HCT116 (cell line): ENCODE results near the gene ATP6V0D1. TPM values are rescaled to one million over a fixed set of nuclear protein-coding genes. Genes with fewer than 3 reads are reported as not detected.
A peak's percentile ranks its signal among the peaks of the same experiment; 100 is the strongest.

Source experiments
- ATAC-seq: fragments of 200-7000 bp; cut with Tn5 transposase; 2 replicates; pipeline ENCODE4 v1.9.1; 2020; ENCODE audit warnings: mild to moderate bottlenecking, moderate library complexity
- BruUV-seq: library from RNA; stranded (reverse); fragments of 400-500 nt; replicated peaks from 2 replicates; lab custom pipeline; 2021; lab: Mats Ljungman, UMichigan
- CTCF ChIA-PET: fragments of 300-600 bp; sonication (Branson Sonifier 250); formaldehyde crosslinking; loops from one replicate; lab custom pipeline; 2021; ENCODE audit warnings: antibody characterized with exemption; lab: Charles Lee
- POLR2A ChIA-PET: fragments of 300-600, 350-600 bp; sonication (Branson Sonifier 250); formaldehyde crosslinking; loops from one replicate; lab custom pipeline; 2021; ENCODE audit warnings: antibody characterized with exemption; lab: Charles Lee
- RAD21 ChIA-PET, 2 experiments: fragments of 300-600 bp; sonication (Branson Sonifier 250); formaldehyde crosslinking; loops; one replicate each; lab custom pipeline; 2023; ENCODE audit warnings: low total read pairs in 2 of 2; ENCODE audit not compliant: uncharacterized antibody in 2 of 2, unreplicated experiment in 2 of 2, low non-redundant PET in 1 of 2; lab: Charles Lee
- DNase-seq: peaks from one replicate; pipeline ENCODE4 v3.0.0-alpha.2; 2010; ENCODE audit warnings: low read depth, low spot score
- H2AFZ ChIP-seq: fragments of 200-600 bp; shearing (Covaris generic), sonication (generic); 2 replicates; pipeline ENCODE4 v1.6.1; 2017; ENCODE audit warnings: low read depth, mixed run types, mixed read lengths, antibody characterized with exemption, low read length; ENCODE audit not compliant: poor library complexity, severe bottlenecking
- H3K27ac ChIP-seq: 2 replicates; pipeline ENCODE4 v1.5.1; 2012; ENCODE audit warnings: low read depth, low read length
- H3K27me3 ChIP-seq: fragments of 200-600 bp; sonication (generic); 2 replicates; pipeline ENCODE4 v1.6.1; 2016; ENCODE audit warnings: mixed run types, low read length, mixed read lengths; ENCODE audit not compliant: insufficient read depth
- H3K36me3 ChIP-seq, 2 experiments: fragments of 200-500 bp in 1 of 2; fragments of 200-600 bp in 1 of 2; sonication (Bioruptor generic) in 1 of 2; sonication (generic) in 1 of 2; 2 replicates each; pipeline versions ENCODE4 v1.5.1 to v1.6.1; 2014 to 2016; ENCODE audit warnings: low read length in 2 of 2, inconsistent platforms in 1 of 2, mixed read lengths in 1 of 2, mixed run types in 1 of 2; ENCODE audit not compliant: insufficient read depth in 2 of 2, control insufficient read depth in 1 of 2
- H3K4me1 ChIP-seq, 2 experiments: fragments of 200-600 bp in 1 of 2; sonication (generic) in 1 of 2; 2 replicates each; pipeline versions ENCODE4 v1.5.1 to v1.6.1; 2012 to 2017; ENCODE audit warnings: low read length in 2 of 2, inconsistent platforms in 1 of 2, mild to moderate bottlenecking in 1 of 2, mixed read lengths in 1 of 2, mixed run types in 1 of 2, moderate library complexity in 1 of 2; ENCODE audit not compliant: insufficient read depth in 2 of 2, control insufficient read depth in 1 of 2
- H3K4me2 ChIP-seq: fragments of 200-600 bp; sonication (generic); 2 replicates; pipeline ENCODE4 v1.6.1; 2017; ENCODE audit warnings: mixed run types, low read length, mixed read lengths
- H3K4me3 ChIP-seq, 2 experiments: fragments of 200-600 bp in 1 of 2; sonication (generic) in 1 of 2; replicated peaks in 1 of 2; 2 replicates each; pipeline ENCODE4 v1.5.1; 2011 to 2016; ENCODE audit warnings: low read length in 2 of 2, control low read depth in 1 of 2, low read depth in 1 of 2, mild to moderate bottlenecking in 1 of 2, mixed read lengths in 1 of 2, mixed run types in 1 of 2
- H3K79me2 ChIP-seq: fragments of 200-600 bp; sonication (generic); 2 replicates; pipeline ENCODE4 v1.6.1; 2017; ENCODE audit warnings: mild to moderate bottlenecking, mixed run types, low read length, moderate library complexity, mixed read lengths; ENCODE audit not compliant: insufficient read depth
- H3K9ac ChIP-seq: fragments of 200-600 bp; sonication (generic); 2 replicates; pipeline ENCODE4 v1.6.1; 2016; ENCODE audit warnings: low read length, mixed read lengths
- H3K9me2 ChIP-seq: fragments of 200-600 bp; sonication (generic), shearing (Covaris generic); 2 replicates; pipeline ENCODE4 v1.6.1; 2017; ENCODE audit warnings: mixed run types, mild to moderate bottlenecking, moderate library complexity; ENCODE audit not compliant: insufficient read depth
- H3K9me3 ChIP-seq, 2 experiments: fragments of 200-500 bp in 1 of 2; fragments of 200-600 bp in 1 of 2; sonication (Bioruptor generic) in 1 of 2; sonication (generic) in 1 of 2; 2 replicates each; pipeline ENCODE4 v1.6.1; 2014 to 2017; ENCODE audit warnings: low read length in 2 of 2, mixed read lengths in 2 of 2, inconsistent platforms in 1 of 2, low read depth in 1 of 2, mild to moderate bottlenecking in 1 of 2, mixed run types in 1 of 2, moderate library complexity in 1 of 2; ENCODE audit not compliant: control insufficient read depth in 1 of 2, insufficient read depth in 1 of 2
- H4K20me1 ChIP-seq: fragments of 200-600 bp; sonication (generic), shearing (Covaris generic); 2 replicates; pipeline ENCODE4 v1.6.1; 2017; ENCODE audit warnings: mixed run types, mild to moderate bottlenecking, moderate library complexity; ENCODE audit not compliant: insufficient read depth
- ATF3 ChIP-seq: IDR thresholded peaks from 2 replicates; pipeline ENCODE4 v1.6.1; 2012
- CBX3 ChIP-seq: IDR thresholded peaks from 2 replicates; pipeline ENCODE4 v1.6.1; 2012; ENCODE audit warnings: low read depth
- CEBPB ChIP-seq: IDR thresholded peaks from 2 replicates; pipeline ENCODE4 v1.6.1; 2012; ENCODE audit warnings: low read depth
- CTCF ChIP-seq, 3 experiments: fragments of 200-600 bp in 1 of 3; sonication (generic) in 1 of 3; IDR thresholded peaks in 2 of 3; conservative IDR thresholded peaks in 1 of 3; 2 replicates each; pipeline ENCODE4 v1.5.1; 2012 to 2017; ENCODE audit warnings: low read depth in 2 of 3, low read length in 2 of 3, antibody characterized with exemption in 1 of 3, borderline replicate concordance in 1 of 3, control low read depth in 1 of 3, mild to moderate bottlenecking in 1 of 3, mixed read lengths in 1 of 3, mixed run types in 1 of 3, moderate library complexity in 1 of 3; ENCODE audit not compliant: insufficient read depth in 1 of 3
- EGR1 ChIP-seq: IDR thresholded peaks from 2 replicates; pipeline ENCODE4 v1.6.1; 2012; ENCODE audit warnings: low read depth
- ELF1 ChIP-seq: IDR thresholded peaks from 2 replicates; pipeline ENCODE4 v1.6.1; 2012; ENCODE audit warnings: low read depth, borderline replicate concordance
- EZH2 ChIP-seq: fragments of 200-600 bp; sonication (generic); IDR thresholded peaks from 2 replicates; pipeline ENCODE4 v1.6.1; 2017; ENCODE audit warnings: antibody characterized with exemption, mixed run types
- EZH2phosphoT487 ChIP-seq: fragments of 200-600 bp; IDR thresholded peaks from 2 replicates; pipeline ENCODE4 v1.6.1; 2018; ENCODE audit warnings: antibody characterized with exemption, borderline replicate concordance
- JUND ChIP-seq: IDR thresholded peaks from 2 replicates; pipeline ENCODE4 v1.6.1; 2012
- TCF7L2 ChIP-seq: IDR thresholded peaks from 2 replicates; pipeline ENCODE4 v1.7.0; 2011; ENCODE audit warnings: borderline replicate concordance, inconsistent platforms; ENCODE audit not compliant: insufficient read depth, insufficient read length; ENCODE audit errors: extremely low read depth
- YY1 ChIP-seq: IDR thresholded peaks from 2 replicates; pipeline ENCODE4 v1.6.1; 2011; ENCODE audit warnings: low read length, low read depth, moderate library complexity, mild to moderate bottlenecking; ENCODE audit not compliant: insufficient replicate concordance; ENCODE audit errors: extremely low read depth
- ZNF274 ChIP-seq: fragments of 200-500 bp; sonication (Bioruptor generic); IDR thresholded peaks from 2 replicates; pipeline ENCODE4 v1.6.1; 2014; ENCODE audit warnings: mild to moderate bottlenecking, low read depth, low read length, inconsistent platforms
- intact Hi-C: fragments of 100-400 bp; cut with micrococcal nuclease; formaldehyde crosslinking; loops from 2 replicates; pipeline ENCODE4 v1.10.0; 2022
- total RNA-seq: library from RNA; stranded (reverse); gene quantifications from one replicate; pipeline ENCODE4 v1.2.1, GENCODE V29; 2021; ENCODE audit not compliant: unreplicated experiment
- TF ChIP-seq, protein P1 (sequence below): IDR thresholded peaks from 2 replicates; pipeline ENCODE4 v1.6.1; 2012
- TF ChIP-seq, protein P2 (sequence below): IDR thresholded peaks from 2 replicates; pipeline ENCODE4 v1.6.1; 2011; ENCODE audit warnings: mild to moderate bottlenecking, low read length, moderate library complexity; ENCODE audit not compliant: insufficient replicate concordance; ENCODE audit errors: extremely low read depth

ATP6V0D1 gene
- total RNA-seq, 1 experiment from 2014 or later = 36.6 TPM

DNA sequence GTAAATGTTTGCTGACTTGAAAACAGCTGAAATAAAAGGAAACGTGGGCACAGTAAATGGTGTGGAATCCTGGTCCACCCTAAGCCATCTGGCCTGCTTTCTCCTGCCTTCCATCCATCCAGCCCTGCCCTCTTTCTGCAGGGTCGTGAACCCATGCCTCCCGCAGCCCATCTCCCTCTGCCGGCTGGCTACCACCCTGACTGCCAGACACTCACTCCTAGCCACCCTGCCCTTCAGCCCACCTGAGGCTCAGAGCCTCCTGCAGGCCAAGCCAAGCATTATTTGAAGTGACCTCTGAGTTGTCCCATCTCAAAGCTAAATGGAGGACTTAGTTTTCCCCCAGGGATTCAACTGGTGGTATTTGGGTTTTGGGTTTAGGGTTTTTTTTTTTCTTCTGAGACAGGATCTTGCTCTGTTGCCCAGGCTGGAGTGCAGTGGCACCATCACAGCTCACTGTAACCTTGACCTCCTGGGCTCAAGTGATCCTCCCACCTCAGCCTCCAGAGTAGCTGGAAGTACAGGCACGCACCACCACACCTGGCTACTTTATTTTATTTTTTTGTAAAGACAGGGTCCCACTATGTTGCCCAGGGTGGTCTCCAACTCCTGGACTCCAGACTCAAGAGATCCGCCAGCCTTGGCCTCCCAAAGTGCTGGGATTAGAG is 73.0 kb downstream of the ATP6V0D1 start:
- H3K4me2 ChIP-seq = no peak overlapping the region
- no peaks in the 10 kb centered on the region for H4K20me1 ChIP-seq
- no peaks in the 10 kb centered on the region for H3K27me3 ChIP-seq
- intact Hi-C loops = no loop called here
- H3K9me2 ChIP-seq = no peaks in the 10 kb centered on the region
- peaks cover 23 to 38% of the 10 kb centered on the region in 2 experiments for H3K4me1 ChIP-seq
- ChIA-PET RAD21 (no interaction called here), CTCF (interaction anchor here (0.7 to 1.2 kb wide), 4 partner anchors 9 to 209 kb away, joined by 3 to 5 read pairs (median 4); partner anchors contain the start of gene ELMO3)
- no TSS peak for BruUV-seq
- no peaks in the 10 kb centered on the region for H3K9me3 ChIP-seq
- H3K4me3 ChIP-seq = no peak overlapping the region
- H2AFZ ChIP-seq = no peak overlapping the region
- no peak for TF ChIP-seq CEBPB
- TF ChIP-seq CTCF (IDR thresholded peaks at IDR 0.05 in 2 of 3, conservative IDR thresholded peaks at IDR 0.05 in 1 of 3; ENCODE audit: borderline replicate concordance in 1 of 3, insufficient read depth in 1 of 3, low read depth in 2 of 3, low read length in 2 of 3) = peak in 2 of 3 experiments; percentile 15 to 34; a peak in 2 of 6 replicates
- TF ChIP-seq, all 23 proteins: peak for 1
- no peaks in the 10 kb centered on the region for H3K79me2 ChIP-seq
- POLR2A ChIA-PET = no interaction called here
- H3K27ac ChIP-seq = no peak overlapping the region
- no peak for ATAC-seq
- DNase-seq = no peak
- H3K9ac ChIP-seq = no peak overlapping the region
- H3K36me3 ChIP-seq = no peaks in the 10 kb centered on the region

DNA sequence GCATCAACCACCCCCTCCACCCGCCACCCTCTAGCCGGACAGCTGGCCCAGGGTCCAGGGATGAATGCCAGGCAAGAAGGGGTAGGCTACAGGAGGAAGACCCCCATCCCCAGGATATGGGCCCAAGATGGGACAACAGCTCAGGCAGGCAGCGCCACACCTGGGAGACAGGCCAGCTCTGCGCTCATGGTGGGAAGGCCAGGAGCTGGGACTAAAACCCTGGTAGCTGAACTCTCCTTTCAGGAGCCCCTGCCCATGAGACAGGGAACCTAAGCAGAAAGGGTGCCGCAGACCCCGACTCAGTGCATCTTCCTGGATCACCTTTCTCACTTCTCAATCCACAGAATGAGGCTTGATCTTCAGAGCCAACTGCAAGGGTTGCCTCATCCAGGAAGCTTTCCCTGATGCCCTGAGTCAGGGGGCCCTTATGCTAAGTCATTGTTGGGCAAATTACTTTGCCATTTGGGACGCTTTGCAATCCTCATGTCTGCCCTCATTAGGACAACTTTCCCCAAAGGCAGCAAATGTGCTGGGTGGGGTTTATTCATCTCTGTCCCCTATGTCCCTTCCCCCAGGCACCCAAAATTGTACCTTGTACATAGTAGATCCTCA is 73.7 kb downstream of the ATP6V0D1 start:
- no TSS peak for BruUV-seq
- H3K4me2 ChIP-seq = no peak overlapping the region
- no peaks in the 10 kb centered on the region for H3K27me3 ChIP-seq
- no peaks in the 10 kb centered on the region for H4K20me1 ChIP-seq
- H3K9me3 ChIP-seq = no peaks in the 10 kb centered on the region
- H3K4me3 ChIP-seq = no peak overlapping the region
- ChIA-PET RAD21 (no interaction called here), CTCF (interaction anchor here (0.7 to 1.2 kb wide), 4 partner anchors 10 to 209 kb away, joined by 3 to 5 read pairs (median 4); partner anchors contain the start of gene ELMO3), POLR2A (no interaction called here)
- no peak overlapping the region for H2AFZ ChIP-seq
- no peak for ATAC-seq
- H3K9me2 ChIP-seq = no peaks in the 10 kb centered on the region
- no peaks in the 10 kb centered on the region for H3K79me2 ChIP-seq
- peaks cover 23 to 38% of the 10 kb centered on the region in 2 experiments for H3K4me1 ChIP-seq
- H3K9ac ChIP-seq = no peak overlapping the region
- no peaks in the 10 kb centered on the region for H3K36me3 ChIP-seq
- no peak for DNase-seq
- no peak overlapping the region for H3K27ac ChIP-seq
- intact Hi-C loops = no loop called here
- TF ChIP-seq ATF3 = no peak
- no peak for TF ChIP-seq ZNF274
- TF ChIP-seq JUND = no peak
- no peak for TF ChIP-seq TCF7L2
- TF ChIP-seq, protein P1, sequence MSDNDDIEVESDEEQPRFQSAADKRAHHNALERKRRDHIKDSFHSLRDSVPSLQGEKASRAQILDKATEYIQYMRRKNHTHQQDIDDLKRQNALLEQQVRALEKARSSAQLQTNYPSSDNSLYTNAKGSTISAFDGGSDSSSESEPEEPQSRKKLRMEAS = no peak
- TF ChIP-seq, protein P2, sequence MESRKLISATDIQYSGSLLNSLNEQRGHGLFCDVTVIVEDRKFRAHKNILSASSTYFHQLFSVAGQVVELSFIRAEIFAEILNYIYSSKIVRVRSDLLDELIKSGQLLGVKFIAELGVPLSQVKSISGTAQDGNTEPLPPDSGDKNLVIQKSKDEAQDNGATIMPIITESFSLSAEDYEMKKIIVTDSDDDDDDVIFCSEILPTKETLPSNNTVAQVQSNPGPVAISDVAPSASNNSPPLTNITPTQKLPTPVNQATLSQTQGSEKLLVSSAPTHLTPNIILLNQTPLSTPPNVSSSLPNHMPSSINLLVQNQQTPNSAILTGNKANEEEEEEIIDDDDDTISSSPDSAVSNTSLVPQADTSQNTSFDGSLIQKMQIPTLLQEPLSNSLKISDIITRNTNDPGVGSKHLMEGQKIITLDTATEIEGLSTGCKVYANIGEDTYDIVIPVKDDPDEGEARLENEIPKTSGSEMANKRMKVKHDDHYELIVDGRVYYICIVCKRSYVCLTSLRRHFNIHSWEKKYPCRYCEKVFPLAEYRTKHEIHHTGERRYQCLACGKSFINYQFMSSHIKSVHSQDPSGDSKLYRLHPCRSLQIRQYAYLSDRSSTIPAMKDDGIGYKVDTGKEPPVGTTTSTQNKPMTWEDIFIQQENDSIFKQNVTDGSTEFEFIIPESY = no peak
- TF ChIP-seq EGR1 = no peak
- no peak for TF ChIP-seq ELF1
- no peak for TF ChIP-seq EZH2phosphoT487
- TF ChIP-seq YY1 = no peak
- no peak for TF ChIP-seq CBX3
- TF ChIP-seq EZH2 = no peak
- no peak for TF ChIP-seq CEBPB
